ENCODE results near the gene WNT9A.
"Not testable (repeated sequence)": the region's sequence is repeated elsewhere in the genome, so short reads cannot be mapped to it uniquely, and the experiment has no call there.

DNA sequence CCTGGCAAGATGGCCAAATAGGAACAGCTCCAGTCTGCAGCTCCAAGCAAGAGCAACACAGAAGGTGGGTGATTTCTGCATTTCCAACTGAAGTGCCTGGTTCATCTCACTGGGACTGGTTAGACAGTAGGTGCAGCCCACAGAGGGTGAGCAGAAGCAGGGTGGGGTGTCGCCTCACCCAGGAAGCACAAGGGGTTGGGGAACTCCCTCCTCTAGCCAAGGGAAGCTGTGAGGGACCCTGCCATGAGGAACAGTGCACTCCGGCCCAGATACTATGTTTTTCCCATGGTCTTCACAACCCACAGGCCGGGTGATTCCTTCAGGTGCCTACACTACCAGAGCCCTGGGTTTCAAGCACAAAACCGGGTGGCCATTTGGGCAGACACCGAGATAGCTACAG lies 75.8 kb downstream of the WNT9A start:
- TF ChIP-seq, protein P1, sequence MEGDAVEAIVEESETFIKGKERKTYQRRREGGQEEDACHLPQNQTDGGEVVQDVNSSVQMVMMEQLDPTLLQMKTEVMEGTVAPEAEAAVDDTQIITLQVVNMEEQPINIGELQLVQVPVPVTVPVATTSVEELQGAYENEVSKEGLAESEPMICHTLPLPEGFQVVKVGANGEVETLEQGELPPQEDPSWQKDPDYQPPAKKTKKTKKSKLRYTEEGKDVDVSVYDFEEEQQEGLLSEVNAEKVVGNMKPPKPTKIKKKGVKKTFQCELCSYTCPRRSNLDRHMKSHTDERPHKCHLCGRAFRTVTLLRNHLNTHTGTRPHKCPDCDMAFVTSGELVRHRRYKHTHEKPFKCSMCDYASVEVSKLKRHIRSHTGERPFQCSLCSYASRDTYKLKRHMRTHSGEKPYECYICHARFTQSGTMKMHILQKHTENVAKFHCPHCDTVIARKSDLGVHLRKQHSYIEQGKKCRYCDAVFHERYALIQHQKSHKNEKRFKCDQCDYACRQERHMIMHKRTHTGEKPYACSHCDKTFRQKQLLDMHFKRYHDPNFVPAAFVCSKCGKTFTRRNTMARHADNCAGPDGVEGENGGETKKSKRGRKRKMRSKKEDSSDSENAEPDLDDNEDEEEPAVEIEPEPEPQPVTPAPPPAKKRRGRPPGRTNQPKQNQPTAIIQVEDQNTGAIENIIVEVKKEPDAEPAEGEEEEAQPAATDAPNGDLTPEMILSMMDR (IDR thresholded peaks at IDR 0.05), result not testable (repeated sequence)
- TF ChIP-seq POLR2A (IDR thresholded peaks at IDR 0.05), result not testable (repeated sequence)
